Measurements from ENCODE around the gene USP2. TPM values are rescaled to one million over a fixed set of nuclear protein-coding genes. Genes with fewer than 3 reads are reported as not detected.
"Not testable (repeated sequence)": the region's sequence is repeated elsewhere in the genome, so short reads cannot be mapped to it uniquely, and the experiment has no call there.

USP2 gene
- total RNA-seq, 1 donor from 2014 or later = 3.0 TPM

DNA sequence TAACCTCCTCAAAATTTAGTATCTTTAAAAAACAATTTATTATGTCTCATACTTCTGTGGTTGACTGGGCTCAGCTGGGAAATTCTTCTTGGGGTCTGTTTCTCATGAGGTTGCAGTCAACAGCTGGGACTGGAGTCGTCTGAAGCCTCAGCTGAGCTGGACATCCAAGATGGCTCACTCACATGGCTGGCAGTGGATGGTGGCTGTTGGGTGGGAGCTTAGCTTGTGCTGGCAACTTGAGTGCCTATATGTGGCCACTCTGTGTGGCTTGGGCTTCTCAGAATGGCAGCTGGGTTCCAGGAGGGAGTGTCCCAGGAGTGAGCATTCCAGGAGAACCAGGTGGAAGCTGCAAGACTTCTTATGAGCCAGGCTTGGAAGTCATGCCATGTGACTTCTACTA, 28.2 kb upstream of the USP2 start:
- TF ChIP-seq, protein P1, sequence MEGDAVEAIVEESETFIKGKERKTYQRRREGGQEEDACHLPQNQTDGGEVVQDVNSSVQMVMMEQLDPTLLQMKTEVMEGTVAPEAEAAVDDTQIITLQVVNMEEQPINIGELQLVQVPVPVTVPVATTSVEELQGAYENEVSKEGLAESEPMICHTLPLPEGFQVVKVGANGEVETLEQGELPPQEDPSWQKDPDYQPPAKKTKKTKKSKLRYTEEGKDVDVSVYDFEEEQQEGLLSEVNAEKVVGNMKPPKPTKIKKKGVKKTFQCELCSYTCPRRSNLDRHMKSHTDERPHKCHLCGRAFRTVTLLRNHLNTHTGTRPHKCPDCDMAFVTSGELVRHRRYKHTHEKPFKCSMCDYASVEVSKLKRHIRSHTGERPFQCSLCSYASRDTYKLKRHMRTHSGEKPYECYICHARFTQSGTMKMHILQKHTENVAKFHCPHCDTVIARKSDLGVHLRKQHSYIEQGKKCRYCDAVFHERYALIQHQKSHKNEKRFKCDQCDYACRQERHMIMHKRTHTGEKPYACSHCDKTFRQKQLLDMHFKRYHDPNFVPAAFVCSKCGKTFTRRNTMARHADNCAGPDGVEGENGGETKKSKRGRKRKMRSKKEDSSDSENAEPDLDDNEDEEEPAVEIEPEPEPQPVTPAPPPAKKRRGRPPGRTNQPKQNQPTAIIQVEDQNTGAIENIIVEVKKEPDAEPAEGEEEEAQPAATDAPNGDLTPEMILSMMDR (IDR thresholded peaks at IDR 0.05) = no peak
- no peak for ATAC-seq

GRCh38 chr11:119406005-119406404, 24.5 kb upstream of the USP2 start:
- no peaks in the 10 kb centered on the region for H3K4me1 ChIP-seq
- TF ChIP-seq, protein P1 (IDR thresholded peaks at IDR 0.05) = no peak
- intact Hi-C loops (cut with DNase I) = no loop called here
- ATAC-seq (no peak), DNase-seq (no peak)
- H3K27me3 ChIP-seq = no peaks in the 10 kb centered on the region
- H3K27ac ChIP-seq = no peak overlapping the region
- H3K9me3 ChIP-seq = no peaks in the 10 kb centered on the region
- H3K36me3 ChIP-seq = no peaks in the 10 kb centered on the region
- no peak overlapping the region for H3K4me3 ChIP-seq

More for the DNA sequence above, 28.2 kb upstream of the USP2 start:
- Histone ChIP-seq H3K4me1 (no peaks in the 10 kb centered on the region), H3K36me3 (no peaks in the 10 kb centered on the region), H3K27ac (no peak overlapping the region), H3K4me3 (no peak overlapping the region), H3K9me3 (no peaks in the 10 kb centered on the region), H3K27me3 (no peaks in the 10 kb centered on the region)
- no peak for DNase-seq
- intact Hi-C loops (cut with DNase I) = no loop called here

GRCh38 chr11:119405448-119405847, 24.0 kb upstream of the USP2 start:
- H3K27me3 ChIP-seq; H3K4me3 ChIP-seq; intact Hi-C loops (cut with DNase I); H3K27ac ChIP-seq; ATAC-seq; H3K9me3 ChIP-seq; DNase-seq; H3K4me1 ChIP-seq; H3K36me3 ChIP-seq: not testable (repeated sequence)

- intact Hi-C loops (cut with DNase I) = no loop called here
- no peak overlapping the region for H3K4me3 ChIP-seq
- no peaks in the 10 kb centered on the region for H3K27me3 ChIP-seq
- no peak for ATAC-seq
- TF ChIP-seq, protein P1 (IDR thresholded peaks at IDR 0.05) = no peak
- H3K27ac ChIP-seq = no peak overlapping the region
- no peaks in the 10 kb centered on the region for H3K9me3 ChIP-seq
- no peaks in the 10 kb centered on the region for H3K4me1 ChIP-seq
- no peak for DNase-seq
- H3K36me3 ChIP-seq = no peaks in the 10 kb centered on the region
These were observed 23.4 kb upstream of the USP2 start for GRCh38 chr11:119404872-119405271.

DNA sequence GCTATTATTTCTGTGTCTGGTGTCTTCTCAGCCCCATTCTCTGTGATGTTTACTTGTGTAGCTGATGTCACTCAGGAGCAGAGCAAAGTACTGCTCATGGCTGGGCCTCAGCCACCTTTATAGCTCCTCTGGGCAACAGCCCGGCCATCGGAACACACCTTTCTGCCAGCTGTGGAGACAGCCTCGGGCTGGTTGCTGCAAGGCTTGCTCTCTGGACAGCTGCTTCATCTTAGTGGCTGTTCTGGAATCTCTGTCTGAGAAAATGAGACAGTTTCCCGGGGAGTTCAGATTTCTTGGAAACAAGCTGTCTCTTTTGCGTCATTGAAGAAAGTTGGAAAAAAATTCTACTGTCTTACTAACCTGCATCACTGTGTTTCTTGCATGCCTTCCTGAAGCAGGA, 21.5 kb upstream of the USP2 start:
- ATAC-seq (no peak), DNase-seq (no peak)
- no peaks in the 10 kb centered on the region for H3K9me3 ChIP-seq
- TF ChIP-seq, protein P1 (IDR thresholded peaks at IDR 0.05) = no peak
- H3K27ac ChIP-seq = no peak overlapping the region
- no peaks in the 10 kb centered on the region for H3K36me3 ChIP-seq
- H3K4me3 ChIP-seq = no peak overlapping the region
- no peaks in the 10 kb centered on the region for H3K4me1 ChIP-seq
- intact Hi-C loops (cut with DNase I) = no loop called here
- no peaks in the 10 kb centered on the region for H3K27me3 ChIP-seq

DNA sequence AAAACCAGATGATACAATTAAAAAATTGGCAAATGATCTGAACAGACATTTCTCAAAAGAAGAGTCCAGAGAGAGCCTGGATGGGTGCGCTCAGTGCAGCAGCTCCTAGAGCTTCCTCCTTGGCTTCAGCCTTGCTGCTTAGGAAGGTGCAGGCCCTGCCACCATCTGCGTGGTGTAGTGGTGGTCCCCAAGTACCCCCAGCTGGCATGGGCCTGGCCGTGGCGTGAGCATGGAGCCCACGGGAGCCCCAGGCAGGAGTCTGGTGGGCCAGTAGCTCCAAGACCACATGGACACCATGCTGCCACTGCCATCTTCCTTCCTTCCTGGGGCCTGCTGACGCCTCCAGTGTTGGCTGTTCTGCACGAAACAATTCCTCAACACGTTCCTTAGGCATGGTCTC, 21.0 kb upstream of the USP2 start:
- no peaks in the 10 kb centered on the region for H3K36me3 ChIP-seq
- TF ChIP-seq, protein P1 (IDR thresholded peaks at IDR 0.05) = no peak
- no peak overlapping the region for H3K4me3 ChIP-seq
- no peak overlapping the region for H3K27ac ChIP-seq
- intact Hi-C loops (cut with DNase I) = no loop called here
- peak; percentile 20 for ATAC-seq
- no peak for DNase-seq
- H3K4me1 ChIP-seq = no peaks in the 10 kb centered on the region
- no peaks in the 10 kb centered on the region for H3K27me3 ChIP-seq
- no peaks in the 10 kb centered on the region for H3K9me3 ChIP-seq
